Colonic mucosa (tissue), 4 donors: ENCODE results near the gene TARS3. TPM values are rescaled to one million over a fixed set of nuclear protein-coding genes. Genes with fewer than 3 reads are reported as not detected.

Experiments used
- DNase-seq: peaks from one replicate; pipeline ENCODE4 v3.0.0-alpha.2; 2020
- H3K27ac ChIP-seq: fragments of 200-600 bp; one replicate; pipeline ENCODE4 v1.8.0; 2021
- H3K27me3 ChIP-seq: fragments of 200-600 bp; one replicate; pipeline ENCODE4 v1.8.0; 2021
- H3K36me3 ChIP-seq: fragments of 200-600 bp; one replicate; pipeline ENCODE4 v1.8.0; 2021
- H3K4me1 ChIP-seq: fragments of 200-600 bp; one replicate; pipeline ENCODE4 v1.8.0; 2021; ENCODE audit warnings: mild to moderate bottlenecking
- H3K4me3 ChIP-seq: fragments of 200-600 bp; one replicate; pipeline ENCODE4 v1.8.0; 2021
- H3K9ac ChIP-seq, 2 donors: one replicate each; pipeline ENCODE4 v1.7.0; 2013; ENCODE audit warnings: control low read depth in 2 of 2, low read depth in 2 of 2, low read length in 2 of 2
- H3K9me3 ChIP-seq: fragments of 200-600 bp; one replicate; pipeline ENCODE4 v1.8.0; 2021
- intact Hi-C: fragments of 100-400 bp; cut with DNase I; formaldehyde crosslinking; loops from one replicate; pipeline ENCODE4 v1.14.1; 2022
- total RNA-seq, 2 donors: library from RNA; stranded (reverse); fragmentation: NEBNext Ultra II Directional in 1 of 2; extraction: Animal tissue kit (Norgen Biotek cat#: 25700) in 1 of 2; gene quantifications; one replicate each; pipeline ENCODE4 v1.2.1, GENCODE V29; 2021
- TF ChIP-seq, protein P1 (sequence below): fragments of 200-600 bp; IDR thresholded peaks from one replicate; pipeline ENCODE4 v1.8.0; 2022; ENCODE audit warnings: antibody characterized with exemption, mild to moderate bottlenecking
- donor health status: healthy.
- donor health status: DM: no; HTN: no; CAD: no.
- donor health status: DM: no; HTN: no; CAD: no.

The TARS3 gene
- total RNA-seq, 2 donors from 2014 or later: 8.7 to 8.8 TPM

DNA sequence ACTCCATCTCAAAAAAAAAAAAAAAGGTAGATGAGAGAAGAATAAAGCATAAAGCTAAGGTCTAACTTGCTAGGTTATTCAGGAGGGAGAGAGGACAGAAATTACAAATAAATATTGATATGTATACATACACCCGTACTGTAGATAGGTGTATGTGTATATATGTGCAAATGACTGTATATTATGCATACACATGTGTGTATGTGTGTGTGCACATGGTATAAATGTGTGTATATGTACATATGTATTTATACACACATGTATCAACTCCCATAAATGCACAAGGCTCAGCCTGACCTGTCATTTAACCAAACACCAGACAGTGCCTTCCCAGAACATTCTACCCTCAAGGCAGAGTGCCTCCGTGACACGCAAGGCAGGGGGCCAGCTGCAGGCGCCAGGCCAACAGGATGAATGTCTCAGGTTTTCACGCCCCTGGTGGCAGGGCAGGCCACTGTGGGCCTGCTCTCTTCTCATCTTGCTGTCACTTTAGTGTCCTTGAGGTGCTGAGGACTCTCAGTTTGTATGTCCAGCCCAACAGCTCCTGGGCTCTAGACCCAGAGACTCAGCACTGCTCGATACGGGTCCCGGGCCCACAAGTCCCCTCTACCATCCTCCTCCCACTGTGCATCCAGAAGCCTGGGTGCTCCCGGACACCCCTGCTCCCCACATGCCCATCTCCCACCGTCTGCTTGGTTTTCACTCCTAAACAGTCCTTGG lies 112.5 kb downstream of the TARS3 start:
- Histone ChIP-seq H3K4me1 (peaks cover 13% of the 10 kb centered on the region), H3K27me3 (no peaks in the 10 kb centered on the region), H3K27ac (no peak overlapping the region), H3K9me3 (no peaks in the 10 kb centered on the region), H3K9ac (no peak overlapping the region), H3K36me3 (no peaks in the 10 kb centered on the region), H3K4me3 (no peak overlapping the region)
- DNase-seq: no peak
- TF ChIP-seq, protein P1, sequence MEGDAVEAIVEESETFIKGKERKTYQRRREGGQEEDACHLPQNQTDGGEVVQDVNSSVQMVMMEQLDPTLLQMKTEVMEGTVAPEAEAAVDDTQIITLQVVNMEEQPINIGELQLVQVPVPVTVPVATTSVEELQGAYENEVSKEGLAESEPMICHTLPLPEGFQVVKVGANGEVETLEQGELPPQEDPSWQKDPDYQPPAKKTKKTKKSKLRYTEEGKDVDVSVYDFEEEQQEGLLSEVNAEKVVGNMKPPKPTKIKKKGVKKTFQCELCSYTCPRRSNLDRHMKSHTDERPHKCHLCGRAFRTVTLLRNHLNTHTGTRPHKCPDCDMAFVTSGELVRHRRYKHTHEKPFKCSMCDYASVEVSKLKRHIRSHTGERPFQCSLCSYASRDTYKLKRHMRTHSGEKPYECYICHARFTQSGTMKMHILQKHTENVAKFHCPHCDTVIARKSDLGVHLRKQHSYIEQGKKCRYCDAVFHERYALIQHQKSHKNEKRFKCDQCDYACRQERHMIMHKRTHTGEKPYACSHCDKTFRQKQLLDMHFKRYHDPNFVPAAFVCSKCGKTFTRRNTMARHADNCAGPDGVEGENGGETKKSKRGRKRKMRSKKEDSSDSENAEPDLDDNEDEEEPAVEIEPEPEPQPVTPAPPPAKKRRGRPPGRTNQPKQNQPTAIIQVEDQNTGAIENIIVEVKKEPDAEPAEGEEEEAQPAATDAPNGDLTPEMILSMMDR: no peak
- intact Hi-C loops: no loop called here

DNA sequence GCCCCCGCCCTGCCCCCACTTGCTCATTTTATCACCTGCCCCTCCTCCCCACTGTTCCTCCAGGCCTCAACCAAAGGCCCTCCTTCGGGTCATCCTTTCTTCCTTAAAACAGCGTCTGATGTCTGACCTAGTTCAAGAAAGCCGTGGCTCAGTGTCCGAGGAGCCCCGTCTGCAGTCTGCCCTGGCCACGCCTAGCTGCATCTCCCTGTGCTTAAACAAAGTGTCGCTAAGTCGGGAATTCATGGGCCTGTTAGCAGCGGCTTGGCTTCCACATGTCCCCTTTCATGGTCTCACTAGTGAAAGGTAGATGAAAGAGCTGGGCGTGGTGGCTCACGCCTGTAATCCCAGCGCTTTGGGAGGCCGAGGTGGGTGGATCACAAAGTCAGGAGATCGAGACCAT lies 113.3 kb downstream of the TARS3 start:
- Histone ChIP-seq H3K9me3 (no peaks in the 10 kb centered on the region), H3K27ac (no peak overlapping the region), H3K4me3 (no peak overlapping the region), H3K27me3 (no peaks in the 10 kb centered on the region), H3K9ac (no peak overlapping the region), H3K36me3 (no peaks in the 10 kb centered on the region), H3K4me1 (peaks cover 11% of the 10 kb centered on the region)
- intact Hi-C loops: no loop called here
- DNase-seq: no peak
- TF ChIP-seq, protein P1: no peak

DNA sequence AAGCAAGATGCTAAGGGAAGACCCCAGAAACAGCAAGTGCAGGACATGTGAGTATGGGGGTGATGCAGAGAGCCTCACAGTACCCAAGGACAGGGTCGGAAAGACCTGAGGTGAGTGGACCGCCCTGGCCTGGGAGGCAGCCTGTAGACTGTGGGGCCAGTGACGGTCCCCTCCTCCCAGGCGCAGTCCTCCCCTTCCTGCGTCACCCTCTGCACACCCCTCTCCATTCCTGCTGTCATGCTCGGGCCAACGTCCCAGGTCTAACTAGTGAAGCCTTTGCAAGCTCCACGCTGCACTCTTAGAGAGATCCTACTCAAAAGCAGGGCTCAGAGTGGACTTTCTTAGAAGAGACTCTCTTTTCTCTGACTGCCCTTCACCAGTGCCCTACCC lies 113.7 kb downstream of the TARS3 start:
- DNase-seq: no peak
- intact Hi-C loops: no loop called here
- no peak overlapping the region for H3K27ac ChIP-seq
- H3K4me1 ChIP-seq: peaks cover 7% of the 10 kb centered on the region
- no peaks in the 10 kb centered on the region for H3K36me3 ChIP-seq
- no peaks in the 10 kb centered on the region for H3K9me3 ChIP-seq
- H3K27me3 ChIP-seq: no peaks in the 10 kb centered on the region
- H3K4me3 ChIP-seq: no peak overlapping the region
- TF ChIP-seq, protein P1: no peak
- no peak overlapping the region for H3K9ac ChIP-seq

DNA sequence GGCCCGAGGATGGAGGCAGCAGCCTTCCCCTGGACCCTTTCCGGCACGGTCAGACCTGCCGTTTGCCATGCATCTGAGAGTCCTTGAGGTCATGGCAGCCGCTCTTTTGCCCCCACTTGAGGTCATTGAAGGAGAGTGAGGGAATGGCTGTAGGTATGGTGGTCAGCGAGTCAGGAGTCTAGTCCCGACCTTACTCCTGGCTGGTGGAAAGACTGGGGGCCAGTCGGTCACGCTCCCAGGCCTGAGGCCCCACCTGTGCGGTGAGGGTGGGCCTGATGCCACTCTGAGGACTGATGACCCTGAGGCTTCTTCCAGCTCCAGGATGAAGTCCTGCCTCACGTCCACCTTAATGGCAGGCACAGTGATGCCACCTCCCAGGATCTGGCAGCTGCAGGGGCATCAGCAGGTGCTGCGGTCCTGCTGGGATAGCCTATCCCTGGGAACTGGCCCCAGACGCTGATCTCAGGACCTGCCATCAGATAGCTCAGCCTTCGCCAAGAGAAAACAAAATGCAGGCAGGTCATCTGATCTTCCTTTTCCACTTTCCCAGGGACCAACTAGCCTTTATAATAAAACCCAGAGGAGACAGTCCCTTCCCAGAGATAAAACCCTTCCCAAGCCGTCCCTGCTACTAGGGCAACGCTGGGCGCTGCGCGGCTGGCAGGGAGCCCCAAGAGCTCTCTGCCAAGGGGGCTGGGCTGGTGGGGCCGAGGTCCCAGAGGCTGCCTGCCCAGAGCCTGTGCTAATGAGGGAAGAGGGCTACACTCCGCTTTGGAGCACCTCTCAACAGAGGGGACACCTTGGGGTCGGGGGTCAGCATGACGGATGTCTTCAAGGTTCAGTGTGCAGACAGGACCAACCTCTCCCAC lies 114.3 kb downstream of the TARS3 start:
- Histone ChIP-seq H3K4me1 (peaks cover 7% of the 10 kb centered on the region), H3K27me3 (no peaks in the 10 kb centered on the region), H3K4me3 (no peak overlapping the region), H3K9ac (no peak overlapping the region), H3K27ac (no peak overlapping the region), H3K9me3 (no peaks in the 10 kb centered on the region), H3K36me3 (no peaks in the 10 kb centered on the region)
- no peak for DNase-seq
- intact Hi-C loops: no loop called here
- TF ChIP-seq, protein P1: no peak

DNA sequence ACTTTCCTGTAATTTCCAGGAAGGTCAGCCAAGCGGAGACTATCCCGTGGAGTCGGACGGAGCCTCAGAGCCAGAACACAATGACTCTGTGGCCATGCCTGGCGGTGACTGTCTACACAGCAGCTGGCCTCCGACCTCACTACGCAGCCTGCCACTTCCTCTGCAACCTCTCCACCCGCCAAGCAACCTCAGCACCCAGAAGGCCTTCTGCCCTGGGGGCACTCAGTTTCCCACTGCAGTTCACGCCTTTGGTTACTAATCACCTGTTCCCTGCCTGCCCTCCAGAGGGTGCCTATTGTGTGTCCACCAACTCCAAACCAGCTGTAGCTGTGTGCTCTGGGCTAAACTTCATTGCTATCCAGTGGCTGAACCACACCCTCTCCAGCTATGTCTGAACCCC lies 116.1 kb downstream of the TARS3 start:
- TF ChIP-seq, protein P1: no peak
- Histone ChIP-seq H3K9ac (no peak overlapping the region), H3K27me3 (no peaks in the 10 kb centered on the region), H3K4me3 (no peak overlapping the region), H3K4me1 (peaks cover 2% of the 10 kb centered on the region), H3K36me3 (no peaks in the 10 kb centered on the region), H3K27ac (no peak overlapping the region), H3K9me3 (no peaks in the 10 kb centered on the region)
- intact Hi-C loops: no loop called here
- no peak for DNase-seq
